HG03439 (cell line): Measurements from ENCODE around the gene CX3CL1.
"Not testable (repeated sequence)": the region's sequence is repeated elsewhere in the genome, so short reads cannot be mapped to it uniquely, and the experiment has no call there.

ENCODE experiments used
- ATAC-seq: cut with Tn5 transposase; IDR thresholded peaks from one replicate; pipeline ENCODE4 v1.9.1; 2021; ENCODE audit warnings: mild to moderate bottlenecking, moderate library complexity; ENCODE audit not compliant: unreplicated experiment

The CX3CL1 gene

DNA sequence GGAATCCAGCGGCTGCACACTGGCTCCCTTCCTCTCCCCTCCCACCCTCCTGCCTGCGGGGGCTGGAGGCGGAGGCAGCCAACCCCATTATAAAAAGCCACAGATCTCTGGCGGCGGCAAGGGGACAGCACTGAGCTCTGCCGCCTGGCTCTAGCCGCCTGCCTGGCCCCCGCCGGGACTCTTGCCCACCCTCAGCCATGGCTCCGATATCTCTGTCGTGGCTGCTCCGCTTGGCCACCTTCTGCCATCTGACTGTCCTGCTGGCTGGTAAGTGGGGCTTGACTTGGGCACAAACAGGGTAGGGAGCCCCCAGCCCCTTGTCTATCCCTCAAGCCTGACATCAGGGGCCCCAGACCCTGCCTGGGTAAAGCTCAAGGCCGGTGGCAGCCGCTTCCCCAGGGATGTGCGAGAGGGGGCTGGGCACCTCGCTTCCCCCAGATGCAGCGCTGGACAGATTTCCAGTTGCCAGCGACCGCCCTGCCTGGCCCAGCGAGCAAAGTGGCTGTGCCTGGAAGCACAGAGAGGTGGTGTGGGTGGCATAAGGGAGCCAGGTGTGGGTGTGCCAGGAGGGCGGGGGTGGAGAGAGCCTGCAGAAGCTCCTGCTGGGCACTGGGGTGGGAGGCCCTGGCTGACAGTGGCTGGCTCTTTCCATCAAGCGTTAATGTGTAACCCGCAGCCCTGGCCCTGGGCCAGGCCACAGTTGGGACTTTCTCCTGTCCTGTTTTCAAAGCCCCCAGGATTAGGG lies at the start of gene CX3CL1:
CX3CL1 (plus strand) TSS at position 119 of the 745 bp plus-strand sequence; CDS start at position 198, 79 bp downstream.
- no peak for ATAC-seq

DNA sequence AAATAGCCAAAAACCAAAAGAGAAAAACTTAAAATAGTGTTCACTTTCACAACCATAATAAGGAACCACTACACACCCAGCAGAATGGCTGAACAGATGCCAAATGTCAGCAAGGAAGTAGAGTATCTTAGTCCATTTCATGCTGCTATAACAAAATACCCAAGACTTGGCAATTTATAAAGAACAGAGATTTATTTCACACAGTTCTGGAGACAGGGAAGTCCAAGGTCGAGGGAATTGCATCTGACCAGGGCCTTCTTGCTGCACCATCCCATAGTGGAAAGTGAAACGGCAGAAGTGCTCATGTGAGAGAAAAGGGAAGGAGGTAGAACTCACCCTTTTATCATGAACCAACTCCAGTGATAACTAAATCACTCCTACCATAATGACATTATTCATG lies 47.5 kb upstream of the CX3CL1 start:
- no peak for ATAC-seq

DNA sequence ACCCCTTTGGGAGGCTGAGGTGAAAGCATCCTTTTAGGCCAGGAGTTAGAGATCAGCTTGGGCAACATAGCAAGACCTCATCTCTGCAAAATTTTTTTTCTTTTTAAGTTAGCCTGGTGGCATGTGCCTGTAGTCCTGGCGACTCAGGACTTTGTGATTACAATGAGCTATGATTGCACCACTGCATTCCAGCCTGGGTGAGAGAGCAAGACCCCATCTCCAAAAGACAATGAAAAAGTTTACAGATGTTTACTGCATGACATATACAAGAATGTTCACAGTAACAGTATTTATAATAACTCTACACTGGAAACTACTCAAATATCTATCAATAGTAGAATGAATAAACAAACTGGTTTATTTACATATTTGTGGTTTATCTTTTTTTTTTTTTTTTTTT lies 46.8 kb upstream of the CX3CL1 start:
- no peak for ATAC-seq

DNA sequence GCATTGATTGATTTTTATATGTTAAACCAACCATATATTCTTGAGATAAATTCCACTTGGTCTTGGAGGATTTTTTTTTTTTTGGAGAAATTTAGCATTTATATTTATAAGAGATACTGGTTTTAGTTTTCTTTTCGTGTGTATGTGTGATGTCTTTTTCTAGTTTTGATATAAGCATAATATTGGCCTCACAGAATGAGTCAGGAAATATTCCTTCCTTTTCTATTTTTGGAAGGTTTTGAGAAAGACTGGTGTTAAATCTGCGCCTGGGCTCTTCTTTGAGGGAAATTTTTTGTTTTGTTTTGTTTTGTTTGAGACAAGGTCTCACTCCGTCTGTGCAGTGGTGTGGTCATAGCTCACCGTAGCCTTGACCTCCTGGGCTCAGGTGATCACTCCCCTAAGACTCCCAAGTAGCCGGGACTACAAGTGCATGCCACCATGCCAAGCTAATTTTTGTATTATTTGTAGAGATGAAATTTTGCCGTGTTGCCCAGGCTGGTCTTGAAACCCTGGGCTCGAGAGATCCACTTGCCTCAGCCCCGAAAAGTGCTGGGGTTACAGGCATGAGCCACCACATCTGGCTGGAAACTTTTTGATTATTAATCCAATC lies 42.5 kb upstream of the CX3CL1 start:
- no peak for ATAC-seq

DNA sequence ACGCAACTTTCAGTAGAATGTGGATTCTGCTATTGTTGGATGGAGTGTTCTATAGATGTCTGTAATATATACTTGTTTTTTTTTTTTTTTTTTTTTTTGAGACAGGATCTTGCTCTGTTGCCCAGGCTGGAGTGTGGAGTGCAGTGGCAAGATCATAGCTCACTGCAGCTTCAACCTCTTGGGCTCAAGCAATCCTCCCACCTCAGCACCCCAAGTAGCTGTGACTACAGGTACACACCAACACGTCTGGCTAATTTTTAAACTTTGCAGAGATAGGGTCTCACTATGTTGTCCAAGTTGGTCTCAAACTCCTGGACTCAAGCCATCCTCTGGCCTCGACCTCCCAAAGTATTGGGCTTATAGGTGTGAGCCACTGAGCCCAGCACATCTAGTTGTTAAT lies 40.9 kb upstream of the CX3CL1 start:
- no peak for ATAC-seq

DNA sequence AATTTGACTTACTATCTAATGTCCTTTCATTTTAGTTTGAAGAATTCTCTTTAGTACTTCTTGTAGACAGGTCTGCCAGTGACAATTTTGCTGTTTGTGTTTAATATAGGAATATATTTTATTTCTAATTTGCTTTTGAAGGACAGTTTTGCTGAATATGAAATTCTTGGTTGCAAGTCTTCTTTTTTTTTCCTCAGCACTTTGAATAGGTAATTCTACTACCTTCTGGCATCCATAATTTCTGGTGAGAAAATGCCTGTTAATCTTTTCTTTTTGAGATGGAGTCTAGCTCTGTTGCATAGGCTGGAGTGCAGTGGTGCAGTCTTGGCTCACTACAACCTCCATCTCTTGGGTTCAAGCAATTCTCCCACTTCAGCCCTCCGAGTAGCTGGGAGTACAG lies 38.9 kb upstream of the CX3CL1 start:
- ATAC-seq: no peak

DNA sequence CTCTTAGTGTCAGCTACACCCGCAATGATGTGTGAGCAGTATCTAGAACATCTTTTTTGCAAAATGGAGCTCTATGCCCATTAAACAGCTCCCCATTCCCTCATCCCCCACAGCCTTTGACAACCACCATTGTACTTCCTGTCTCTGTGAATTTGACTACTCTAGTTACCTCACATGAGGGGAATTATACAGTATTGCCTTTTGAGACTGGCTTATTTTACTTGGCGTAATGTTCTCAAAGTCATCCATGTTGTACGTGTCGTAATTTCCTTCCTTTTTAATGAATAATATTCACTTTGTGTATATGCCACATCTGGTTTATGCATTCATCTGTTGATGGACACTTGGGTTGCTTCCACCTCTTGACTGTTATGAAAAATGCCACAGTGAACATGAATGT lies 36.9 kb upstream of the CX3CL1 start:
- no peak for ATAC-seq

DNA sequence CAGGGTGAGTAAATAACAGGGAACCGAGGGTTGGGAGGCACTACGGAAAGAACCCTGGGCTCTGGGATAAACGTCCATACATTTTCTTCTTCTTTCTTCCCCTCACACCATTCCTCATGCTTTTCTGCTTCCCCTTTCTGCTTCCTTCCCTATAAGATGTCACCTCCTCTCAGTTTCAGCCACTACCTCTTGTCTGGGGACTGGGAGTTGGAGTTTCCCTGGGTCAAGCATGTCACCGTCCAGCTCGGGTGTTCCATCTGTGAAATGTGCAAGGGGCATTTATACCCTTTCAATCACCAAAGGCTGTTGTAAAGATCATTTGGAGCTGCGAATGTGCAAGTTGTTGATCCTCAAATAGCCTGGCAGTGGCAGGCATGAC lies 31.2 kb upstream of the CX3CL1 start:
- no peak for ATAC-seq

DNA sequence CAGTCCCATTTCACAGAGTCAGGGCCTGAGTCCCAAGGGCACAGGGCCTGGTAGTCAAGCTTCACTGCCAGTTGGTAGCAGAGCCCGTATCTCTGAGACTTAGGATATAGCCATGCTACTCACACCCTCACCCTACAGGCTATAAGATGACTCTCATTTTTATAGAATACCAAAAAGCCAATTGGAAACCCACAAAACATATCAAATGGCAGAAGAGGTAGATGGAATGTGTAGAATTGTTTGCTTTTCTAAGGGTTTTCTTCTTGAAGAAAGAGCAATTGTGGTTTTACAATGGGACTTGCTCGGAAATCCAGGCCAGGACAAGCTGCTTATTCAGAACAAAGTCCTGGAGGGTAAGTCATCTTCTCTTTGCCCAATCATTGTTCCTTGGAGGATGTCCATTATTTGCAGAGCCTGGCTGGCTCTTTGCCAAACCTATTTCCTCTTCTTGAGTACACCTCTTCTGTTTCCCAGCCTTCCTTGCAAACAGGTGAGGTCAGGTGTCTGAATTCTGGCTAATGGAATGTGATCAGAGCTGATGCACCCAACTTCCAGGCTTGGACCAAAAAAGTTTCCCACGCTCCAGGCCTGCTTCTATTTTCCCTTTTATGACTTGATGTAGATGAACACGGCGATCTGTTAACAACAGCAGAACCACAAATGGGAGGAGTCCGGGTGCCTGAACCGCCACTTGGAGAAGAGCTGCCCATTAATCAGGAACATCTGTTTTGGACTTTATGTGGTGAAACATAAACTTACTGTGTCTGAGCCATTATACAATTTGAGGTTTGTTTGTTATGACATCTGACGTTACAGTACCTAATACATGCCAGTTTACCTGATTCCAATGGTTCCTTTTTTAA lies 30.6 kb upstream of the CX3CL1 start:
- ATAC-seq: no peak

DNA sequence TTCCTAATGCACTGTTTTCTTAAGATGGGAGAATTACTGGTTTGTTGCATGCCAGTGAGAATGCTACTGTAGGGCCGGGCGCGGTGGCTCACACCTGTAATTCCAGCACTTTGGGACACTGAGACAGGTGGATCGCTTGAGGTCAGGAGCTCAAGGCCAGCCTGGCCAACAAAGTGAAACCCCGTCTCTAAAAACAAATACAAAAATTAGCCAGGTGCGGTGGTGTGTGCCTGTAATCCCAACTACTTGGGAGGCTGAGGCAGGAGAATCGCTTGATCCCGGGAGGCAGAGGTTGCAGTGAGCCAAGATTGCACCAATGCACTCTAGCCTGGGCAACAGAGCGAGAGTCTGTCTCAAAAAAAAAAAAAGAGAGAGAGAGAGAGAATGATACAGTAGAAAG lies 29.7 kb upstream of the CX3CL1 start:
- not testable (repeated sequence) for ATAC-seq

DNA sequence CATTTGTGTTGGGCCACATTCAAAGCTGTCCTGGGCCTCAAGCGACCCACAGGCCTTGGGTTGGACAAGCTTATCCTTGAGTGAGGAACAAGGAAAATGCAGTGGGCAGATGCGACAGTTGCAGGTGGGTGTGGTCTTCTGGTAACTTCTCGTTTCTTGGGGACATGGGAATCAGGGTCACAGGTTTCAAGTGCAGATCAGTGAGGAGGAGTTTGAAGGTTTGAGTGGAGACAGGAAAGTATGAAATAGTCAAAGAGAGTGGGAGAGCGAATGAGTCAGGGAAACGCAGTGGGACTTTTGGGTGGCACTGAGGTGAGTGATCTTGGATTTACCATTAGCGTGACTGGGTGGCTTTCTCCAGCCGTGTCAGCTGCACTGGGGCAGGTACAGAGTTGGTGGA lies 29.1 kb upstream of the CX3CL1 start:
- no peak for ATAC-seq

DNA sequence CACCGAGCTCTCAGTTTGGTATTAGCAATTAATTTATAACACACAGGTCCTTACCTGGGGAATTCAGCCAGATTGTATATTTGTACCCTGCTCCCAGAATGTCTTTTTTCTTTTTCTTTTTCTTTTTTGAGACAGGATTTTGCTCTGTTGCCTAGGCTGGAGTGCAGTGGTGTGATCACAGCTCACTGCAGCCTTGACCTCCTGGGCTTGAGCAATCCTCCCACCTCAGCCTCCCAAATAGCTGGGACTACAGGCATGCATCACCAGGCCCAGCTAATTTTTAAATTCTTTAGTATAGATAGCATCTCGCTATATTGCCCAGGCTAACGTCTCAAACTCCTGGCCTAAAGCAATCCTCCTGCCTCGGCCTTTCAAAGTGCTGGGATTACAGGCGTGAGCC lies 28.2 kb upstream of the CX3CL1 start:
- not testable (repeated sequence) for ATAC-seq

DNA sequence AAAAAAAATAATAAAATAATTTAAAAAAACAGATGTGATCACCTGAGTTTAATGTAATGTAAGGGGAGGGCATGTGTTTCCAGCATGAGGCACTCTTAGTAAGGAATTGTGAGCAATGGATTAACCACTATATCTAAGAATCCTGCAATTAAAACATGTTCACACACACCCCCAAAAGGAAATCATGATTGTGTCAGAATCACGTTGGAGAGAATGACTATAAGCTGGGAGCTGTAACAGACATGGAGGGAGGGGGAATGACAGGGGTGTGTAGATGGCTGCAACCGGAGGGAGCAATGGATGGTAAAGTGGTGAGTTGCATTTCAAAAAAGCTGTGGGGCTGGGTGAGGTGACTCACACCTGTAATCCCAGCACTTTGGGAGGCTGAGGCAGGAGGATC lies 27.3 kb upstream of the CX3CL1 start:
- no peak for ATAC-seq

DNA sequence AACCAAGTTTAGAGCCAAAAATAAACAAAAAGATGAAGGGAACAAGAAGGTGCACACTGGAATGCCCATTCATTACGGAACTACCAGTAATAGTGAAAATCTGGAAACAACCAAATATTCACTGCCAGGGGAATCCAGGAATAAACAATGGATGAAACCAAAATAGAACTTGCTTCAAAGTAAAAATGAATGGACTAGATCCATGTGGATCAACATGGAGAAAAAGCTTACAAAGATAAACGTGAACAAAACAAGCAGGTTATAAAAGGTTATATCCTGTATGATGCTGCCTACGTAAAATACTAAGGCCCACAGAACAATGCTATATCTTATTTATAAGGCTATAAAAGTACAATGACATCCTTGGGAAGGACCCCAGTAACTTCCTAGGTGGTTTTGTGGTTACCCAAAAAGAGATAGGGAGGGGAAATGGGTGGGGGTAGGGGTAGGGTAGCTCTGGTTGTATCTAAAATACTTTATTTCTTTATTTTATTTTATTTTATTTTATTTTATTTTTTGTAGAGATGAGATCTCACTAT lies 26.6 kb upstream of the CX3CL1 start:
- no peak for ATAC-seq

DNA sequence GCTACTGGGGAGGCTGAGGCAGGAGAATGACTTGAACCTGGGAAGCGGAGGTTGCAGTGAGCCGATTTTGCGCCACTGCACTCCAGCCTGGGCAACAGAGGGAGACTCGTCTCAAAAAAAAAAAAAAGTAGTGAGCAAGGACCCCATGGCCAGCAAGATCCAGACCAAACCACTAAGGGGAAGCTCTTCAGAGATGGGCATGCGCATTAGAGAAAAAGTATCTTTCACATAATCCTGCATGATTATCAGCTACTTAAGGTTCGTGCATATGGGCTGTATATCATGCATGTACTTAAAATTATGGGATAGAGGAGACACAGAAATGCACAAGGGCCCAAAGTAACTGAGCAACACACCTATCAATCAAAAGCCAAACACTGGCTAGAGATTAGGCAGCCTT lies 24.4 kb upstream of the CX3CL1 start:
- no peak for ATAC-seq

DNA sequence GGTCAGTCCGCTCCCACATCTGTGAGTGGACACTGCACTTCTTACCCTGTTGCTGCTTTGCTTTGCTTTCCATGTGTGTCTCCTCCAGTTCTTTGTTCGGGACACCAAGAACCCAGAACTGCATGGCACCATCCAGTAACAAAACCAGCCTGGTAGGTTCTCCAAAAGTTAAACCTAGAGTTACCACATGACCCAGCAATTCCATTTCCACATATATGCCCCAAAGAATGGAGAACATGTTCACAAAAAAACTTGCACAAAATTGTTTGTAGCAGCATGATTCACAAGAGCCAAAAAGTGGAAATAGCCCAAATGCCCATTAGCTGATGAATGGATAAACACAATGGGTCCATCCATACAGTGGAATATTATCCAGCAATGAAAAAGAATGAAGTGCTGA lies 24.0 kb upstream of the CX3CL1 start:
- no peak for ATAC-seq

DNA sequence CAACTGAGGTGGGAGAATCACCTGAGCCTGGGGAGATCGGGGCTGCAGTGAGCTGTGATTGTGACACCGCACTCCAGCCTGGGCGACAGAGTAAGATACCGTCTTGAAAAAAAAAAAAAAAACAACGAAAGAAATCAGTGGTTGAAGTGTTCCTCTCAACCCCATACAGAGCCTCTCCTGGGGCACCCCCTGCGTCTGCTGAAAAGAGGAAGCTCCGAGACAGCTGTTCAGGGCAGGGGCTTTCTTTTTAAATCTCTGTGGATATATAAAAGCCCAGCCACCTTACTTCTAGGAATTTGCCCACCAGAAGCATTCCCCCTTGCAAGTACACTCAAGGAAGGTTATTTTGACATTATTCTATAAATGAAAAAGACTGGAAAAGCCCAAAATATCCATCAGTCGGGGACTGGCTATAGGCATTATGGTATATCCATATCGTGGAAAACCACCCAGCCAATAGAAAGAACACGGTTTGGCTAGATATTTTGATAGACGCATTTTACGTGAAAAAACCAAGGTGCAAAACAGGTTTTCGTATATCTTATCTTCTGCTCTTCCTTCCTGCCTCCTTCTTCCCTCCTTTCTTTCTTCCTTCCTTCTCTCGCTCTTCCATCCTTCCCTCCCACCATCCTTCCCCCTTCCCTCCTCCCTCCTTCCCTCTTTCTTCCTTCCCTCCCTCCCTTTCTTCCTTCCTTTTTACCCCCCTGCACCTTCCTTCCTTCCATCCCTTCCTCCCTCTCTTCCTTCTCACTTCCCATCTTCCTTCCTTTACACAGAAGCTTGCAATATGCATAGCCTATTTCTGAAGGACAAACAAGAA lies 22.9 kb upstream of the CX3CL1 start:
- peak; percentile 84 for ATAC-seq

DNA sequence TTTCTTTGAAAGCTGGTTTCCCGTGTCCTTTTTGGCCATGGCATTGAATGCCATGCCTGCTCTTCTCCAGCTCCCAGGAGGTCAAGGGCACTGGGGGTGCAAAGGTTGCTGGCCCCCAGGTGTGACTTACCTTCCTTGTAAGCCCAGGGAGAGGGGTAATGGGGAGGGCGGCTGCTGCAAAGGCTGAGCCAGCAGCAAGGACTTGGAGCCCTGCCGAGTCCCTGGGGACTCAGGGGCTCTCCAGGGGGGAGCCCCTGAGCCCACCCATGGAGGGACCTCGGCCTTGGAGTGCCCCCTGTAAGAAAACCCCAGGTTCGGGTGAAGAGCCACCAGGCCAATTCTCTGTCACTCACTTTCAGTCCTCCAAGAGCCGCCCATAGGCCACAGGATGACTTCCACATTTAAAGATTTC lies 19.6 kb upstream of the CX3CL1 start:
- no peak for ATAC-seq

DNA sequence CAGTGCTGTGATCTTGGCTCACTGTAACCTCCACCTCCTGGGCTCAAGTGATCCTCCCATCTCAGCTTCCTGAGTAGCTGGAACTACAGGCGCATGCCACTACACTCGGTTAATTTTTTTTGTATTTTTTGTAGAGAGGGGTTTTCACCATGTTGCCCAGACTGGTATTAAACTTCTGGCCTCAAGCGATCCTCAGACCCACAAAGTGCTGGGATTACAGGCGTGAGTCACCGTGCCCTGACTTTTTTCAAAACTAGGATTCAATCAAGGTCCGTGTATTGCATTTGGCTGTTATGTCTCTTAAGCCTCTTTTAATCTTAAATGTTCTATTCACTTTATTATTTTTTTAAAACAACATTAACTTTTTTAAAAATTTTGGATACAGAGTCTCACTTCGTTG lies 18.0 kb upstream of the CX3CL1 start:
- no peak for ATAC-seq

DNA sequence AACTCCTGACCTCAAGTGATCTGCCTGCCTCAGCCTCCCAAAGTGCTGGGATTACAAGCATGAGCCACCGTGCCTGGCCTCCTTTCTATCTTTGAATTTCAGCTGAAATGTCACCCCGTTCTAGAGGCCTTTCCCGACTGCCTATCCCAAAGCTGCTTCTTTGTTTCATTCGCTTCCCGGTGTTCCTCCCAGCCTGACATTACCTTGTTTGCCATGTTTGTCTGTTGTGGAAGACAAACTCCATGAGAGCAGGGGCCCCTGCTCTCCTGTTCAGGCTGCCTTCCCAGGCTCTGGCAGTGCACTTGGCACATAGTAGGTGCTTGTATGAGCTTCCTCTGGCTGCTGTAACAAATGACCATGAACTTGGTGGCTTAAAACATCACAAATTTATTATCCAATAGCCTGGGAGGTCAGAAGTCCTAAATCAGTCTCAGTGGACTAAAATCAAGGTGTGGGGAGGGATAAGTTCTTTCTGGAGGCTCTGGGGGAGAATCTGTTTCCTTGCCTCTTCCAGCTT lies 16.3 kb upstream of the CX3CL1 start:
- ATAC-seq: no peak

DNA sequence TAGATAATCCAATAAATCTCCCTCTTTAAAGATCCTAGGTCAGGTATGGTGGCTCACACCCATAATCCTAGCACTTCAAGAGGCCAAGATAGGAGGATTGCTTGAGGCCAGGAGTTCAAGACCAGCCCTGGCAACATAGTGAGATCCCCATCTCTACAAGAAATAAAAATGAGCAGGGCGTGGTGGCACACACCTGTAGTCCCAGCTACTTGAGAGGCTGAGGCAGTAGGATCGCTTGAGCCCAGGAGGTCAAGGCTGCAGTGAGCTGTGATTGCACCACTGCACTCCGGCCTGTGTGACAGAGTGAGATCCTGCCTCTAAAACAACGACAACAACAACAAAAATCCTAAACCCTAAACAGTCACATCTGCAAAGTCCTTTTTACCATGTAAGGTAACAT lies 15.7 kb upstream of the CX3CL1 start:
- no peak for ATAC-seq
